Gastroesophageal sphincter (tissue), 3 donors: ENCODE data around the gene TLR6.

Source experiments
- CTCF ChIP-seq, 4 experiments: fragments of 200-600 bp in 2 of 4; fragments of 450-650 bp in 2 of 4; sonication (generic) in 1 of 4; IDR thresholded peaks; one replicate each; pipeline ENCODE4 v1.5.1; 2017 to 2019; ENCODE audit warnings: antibody characterized with exemption in 4 of 4, mild to moderate bottlenecking in 2 of 4, moderate library complexity in 2 of 4
- EP300 ChIP-seq: sonication (generic); formaldehyde crosslinking; IDR thresholded peaks from one replicate; pipeline ENCODE4 v1.6.1; 2017; ENCODE audit warnings: antibody characterized with exemption, mild to moderate bottlenecking
- POLR2A ChIP-seq, 2 donors: fragments of 450-650 bp; IDR thresholded peaks; one replicate each; pipeline ENCODE4 v1.6.1; 2017; ENCODE audit warnings: antibody characterized with exemption in 2 of 2, mild to moderate bottlenecking in 2 of 2, moderate library complexity in 1 of 2
- POLR2AphosphoS5 ChIP-seq: sonication (generic); formaldehyde crosslinking; IDR thresholded peaks from one replicate; pipeline ENCODE4 v1.6.1; 2017; ENCODE audit warnings: antibody characterized with exemption

DNA sequence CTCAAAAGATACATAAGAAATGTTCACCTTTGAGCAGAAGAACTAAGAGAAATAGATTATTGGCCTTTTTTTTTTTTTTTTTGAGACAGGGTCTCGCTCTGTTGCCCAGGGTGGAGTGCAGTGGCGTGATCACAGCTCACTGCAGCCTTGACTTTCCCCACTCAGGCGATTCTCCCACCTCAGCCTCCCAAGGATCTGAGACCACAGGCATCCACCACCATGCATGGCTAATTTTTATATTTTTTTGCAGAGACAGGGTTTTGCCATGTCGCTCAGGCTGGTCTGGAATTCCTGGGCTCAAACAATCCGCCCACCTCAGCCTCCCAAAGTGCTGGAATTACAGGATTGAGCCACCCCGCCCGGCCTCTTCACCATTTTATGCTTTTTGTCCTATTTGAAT, 2.9 kb upstream of the TLR6 start:
- no peak for TF ChIP-seq POLR2A (IDR thresholded peaks at IDR 0.05)
- no peak for TF ChIP-seq CTCF (IDR thresholded peaks at IDR 0.05)
- no peak for TF ChIP-seq EP300
- TF ChIP-seq POLR2AphosphoS5: no peak
